ENCODE results near the gene GCA. TPM values are rescaled to one million over a fixed set of nuclear protein-coding genes. Genes with fewer than 3 reads are reported as not detected.

GCA gene
- polyA plus RNA-seq, 2 of the 4 experiments (the other 2 are of a cell fraction): 6.6 to 17.8 TPM

DNA sequence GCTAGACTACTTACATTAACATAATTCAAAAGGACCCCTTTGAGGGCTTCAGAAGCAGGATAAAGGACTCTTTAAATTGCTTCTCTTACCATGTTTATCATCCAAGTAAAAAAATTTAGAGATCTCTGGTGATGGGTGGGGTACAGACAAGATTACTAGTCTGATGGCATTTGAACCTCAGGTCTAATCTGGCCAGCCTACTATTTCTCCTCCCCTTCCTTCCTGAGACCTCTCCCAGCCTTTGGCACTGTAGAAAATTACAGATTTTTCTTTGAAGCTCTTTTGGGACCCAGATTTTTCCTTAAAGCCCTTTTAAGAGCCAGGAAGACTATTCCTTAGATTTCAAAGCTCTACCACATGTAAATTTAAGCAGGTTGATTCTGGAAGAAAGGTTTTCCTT lies 28.9 kb downstream of the GCA start (continued):
- TF ChIP-seq, protein P1, sequence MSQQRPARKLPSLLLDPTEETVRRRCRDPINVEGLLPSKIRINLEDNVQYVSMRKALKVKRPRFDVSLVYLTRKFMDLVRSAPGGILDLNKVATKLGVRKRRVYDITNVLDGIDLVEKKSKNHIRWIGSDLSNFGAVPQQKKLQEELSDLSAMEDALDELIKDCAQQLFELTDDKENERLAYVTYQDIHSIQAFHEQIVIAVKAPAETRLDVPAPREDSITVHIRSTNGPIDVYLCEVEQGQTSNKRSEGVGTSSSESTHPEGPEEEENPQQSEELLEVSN (IDR thresholded peaks at IDR 0.05; ENCODE audit: borderline replicate concordance, low read depth): no peak
- TF ChIP-seq ZNF302 (CRISPR knock-in tag; IDR thresholded peaks at IDR 0.05) (no peak), JUNB (IDR thresholded peaks at IDR 0.05) (no peak), BHLHE40 (IDR thresholded peaks at IDR 0.05; ENCODE audit: low read depth, low read length) (no peak), ZC3H11A (IDR thresholded peaks at IDR 0.05) (no peak)
- TF ChIP-seq, protein P2, sequence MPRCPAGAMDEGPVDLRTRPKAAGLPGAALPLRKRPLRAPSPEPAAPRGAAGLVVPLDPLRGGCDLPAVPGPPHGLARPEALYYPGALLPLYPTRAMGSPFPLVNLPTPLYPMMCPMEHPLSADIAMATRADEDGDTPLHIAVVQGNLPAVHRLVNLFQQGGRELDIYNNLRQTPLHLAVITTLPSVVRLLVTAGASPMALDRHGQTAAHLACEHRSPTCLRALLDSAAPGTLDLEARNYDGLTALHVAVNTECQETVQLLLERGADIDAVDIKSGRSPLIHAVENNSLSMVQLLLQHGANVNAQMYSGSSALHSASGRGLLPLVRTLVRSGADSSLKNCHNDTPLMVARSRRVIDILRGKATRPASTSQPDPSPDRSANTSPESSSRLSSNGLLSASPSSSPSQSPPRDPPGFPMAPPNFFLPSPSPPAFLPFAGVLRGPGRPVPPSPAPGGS (IDR thresholded peaks at IDR 0.05): no peak

DNA sequence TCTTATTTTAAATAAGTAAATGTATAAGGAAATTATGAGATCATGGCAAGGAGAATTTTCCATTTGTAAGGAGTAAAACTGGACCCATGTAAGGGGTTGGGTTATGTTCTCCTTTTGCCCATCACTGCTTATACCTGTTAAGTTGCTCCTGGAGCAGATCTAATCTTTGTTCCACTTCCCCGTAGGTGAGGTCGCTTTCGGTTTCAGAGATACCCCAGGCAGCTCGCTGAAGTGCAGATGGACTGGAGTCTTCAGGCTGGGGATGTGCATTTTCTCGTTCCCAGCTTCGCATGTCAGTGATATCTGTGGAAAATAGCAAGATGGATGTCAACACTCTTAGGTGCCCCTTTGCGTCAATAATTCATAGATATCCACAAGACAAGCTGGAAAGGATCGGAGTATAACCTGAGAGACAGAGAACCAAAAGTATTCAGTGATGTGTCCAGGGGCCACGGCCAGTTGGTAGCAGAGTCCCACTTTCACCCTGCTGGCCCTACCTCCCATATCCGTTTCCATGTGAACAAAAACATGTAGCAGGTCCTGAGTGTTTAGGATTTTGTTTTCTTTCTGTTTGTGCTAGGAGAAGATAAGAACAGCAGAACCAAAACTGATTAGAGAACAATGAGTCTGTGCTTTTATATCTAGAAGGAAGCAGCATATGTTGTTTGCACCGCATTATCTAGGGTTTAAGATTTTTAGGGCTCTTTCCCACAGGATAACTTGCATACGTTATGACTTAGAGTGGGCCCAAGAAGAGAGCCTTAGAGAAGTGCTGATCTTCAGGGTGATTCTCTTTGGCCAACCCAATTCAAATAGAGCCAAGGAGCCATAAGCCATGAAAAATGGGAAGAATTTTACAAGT lies 36.0 kb downstream of the GCA start:
- Histone ChIP-seq H3K9me3 (no peaks in the 10 kb centered on the region), H3K4me2 (no peak overlapping the region), H3K27ac (no peak overlapping the region), H3K4me1 (no peaks in the 10 kb centered on the region), H3K4me3 (no peak overlapping the region)
- ChIA-PET POLR2A (no interaction called here), CTCF (no interaction called here)
- DNase-seq (ENCODE audit: low read depth in 1 of 2, low spot score in 1 of 2) (no peak), FAIRE-seq (no peak), ATAC-seq (no peak)
- TF ChIP-seq, protein P3, sequence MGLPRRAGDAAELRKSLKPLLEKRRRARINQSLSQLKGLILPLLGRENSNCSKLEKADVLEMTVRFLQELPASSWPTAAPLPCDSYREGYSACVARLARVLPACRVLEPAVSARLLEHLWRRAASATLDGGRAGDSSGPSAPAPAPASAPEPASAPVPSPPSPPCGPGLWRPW (IDR thresholded peaks at IDR 0.05): no peak
- TF ChIP-seq SREBF2 (IDR thresholded peaks at IDR 0.05) (no peak), NR3C1 (IDR thresholded peaks at IDR 0.05) (no peak), HOXA7 (CRISPR knock-in tag; IDR thresholded peaks at IDR 0.05) (no peak), JUN (IDR thresholded peaks at IDR 0.05) (no peak), SMC3 (IDR thresholded peaks at IDR 0.05) (no peak), ZC3H11A (IDR thresholded peaks at IDR 0.05) (no peak), HEYL (CRISPR knock-in tag; IDR thresholded peaks at IDR 0.05) (no peak), ZNF302 (CRISPR knock-in tag; IDR thresholded peaks at IDR 0.05) (no peak), PHF8 (IDR thresholded peaks at IDR 0.05; ENCODE audit: borderline replicate concordance, low read depth) (no peak), TP53 (CRISPR knock-in tag; IDR thresholded peaks at IDR 0.05) (no peak), KDM1A (IDR thresholded peaks at IDR 0.05; ENCODE audit: low read depth) (no peak), MYC (IDR thresholded peaks at IDR 0.05; ENCODE audit: borderline replicate concordance, low read length) (no peak), POLR2A (IDR thresholded peaks at IDR 0.05; ENCODE audit: low read length) (no peak), KDM5A (IDR thresholded peaks at IDR 0.05) (no peak), ZFP36 (IDR thresholded peaks at IDR 0.05; ENCODE audit: borderline replicate concordance, partially characterized antibody) (no peak), CHD4 (IDR thresholded peaks at IDR 0.05; ENCODE audit: borderline replicate concordance) (no peak)
- TF ChIP-seq, protein P4, sequence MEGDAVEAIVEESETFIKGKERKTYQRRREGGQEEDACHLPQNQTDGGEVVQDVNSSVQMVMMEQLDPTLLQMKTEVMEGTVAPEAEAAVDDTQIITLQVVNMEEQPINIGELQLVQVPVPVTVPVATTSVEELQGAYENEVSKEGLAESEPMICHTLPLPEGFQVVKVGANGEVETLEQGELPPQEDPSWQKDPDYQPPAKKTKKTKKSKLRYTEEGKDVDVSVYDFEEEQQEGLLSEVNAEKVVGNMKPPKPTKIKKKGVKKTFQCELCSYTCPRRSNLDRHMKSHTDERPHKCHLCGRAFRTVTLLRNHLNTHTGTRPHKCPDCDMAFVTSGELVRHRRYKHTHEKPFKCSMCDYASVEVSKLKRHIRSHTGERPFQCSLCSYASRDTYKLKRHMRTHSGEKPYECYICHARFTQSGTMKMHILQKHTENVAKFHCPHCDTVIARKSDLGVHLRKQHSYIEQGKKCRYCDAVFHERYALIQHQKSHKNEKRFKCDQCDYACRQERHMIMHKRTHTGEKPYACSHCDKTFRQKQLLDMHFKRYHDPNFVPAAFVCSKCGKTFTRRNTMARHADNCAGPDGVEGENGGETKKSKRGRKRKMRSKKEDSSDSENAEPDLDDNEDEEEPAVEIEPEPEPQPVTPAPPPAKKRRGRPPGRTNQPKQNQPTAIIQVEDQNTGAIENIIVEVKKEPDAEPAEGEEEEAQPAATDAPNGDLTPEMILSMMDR (IDR thresholded peaks at IDR 0.05): no peak
- TF ChIP-seq, protein P2 (IDR thresholded peaks at IDR 0.05): no peak
- TF ChIP-seq, protein P5, sequence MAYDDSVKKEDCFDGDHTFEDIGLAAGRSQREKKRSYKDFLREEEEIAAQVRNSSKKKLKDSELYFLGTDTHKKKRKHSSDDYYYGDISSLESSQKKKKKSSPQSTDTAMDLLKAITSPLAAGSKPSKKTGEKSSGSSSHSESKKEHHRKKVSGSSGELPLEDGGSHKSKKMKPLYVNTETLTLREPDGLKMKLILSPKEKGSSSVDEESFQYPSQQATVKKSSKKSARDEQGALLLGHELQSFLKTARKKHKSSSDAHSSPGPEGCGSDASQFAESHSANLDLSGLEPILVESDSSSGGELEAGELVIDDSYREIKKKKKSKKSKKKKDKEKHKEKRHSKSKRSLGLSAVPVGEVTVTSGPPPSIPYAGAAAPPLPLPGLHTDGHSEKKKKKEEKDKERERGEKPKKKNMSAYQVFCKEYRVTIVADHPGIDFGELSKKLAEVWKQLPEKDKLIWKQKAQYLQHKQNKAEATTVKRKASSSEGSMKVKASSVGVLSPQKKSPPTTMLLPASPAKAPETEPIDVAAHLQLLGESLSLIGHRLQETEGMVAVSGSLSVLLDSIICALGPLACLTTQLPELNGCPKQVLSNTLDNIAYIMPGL (CRISPR knock-in tag; IDR thresholded peaks at IDR 0.05; ENCODE audit: borderline replicate concordance): no peak
- WGBS (ENCODE audit: missing lambda C conversion rate): 63% methylated on average over 12 of the region's 12 CpGs
